22Rv1 (cell line): ENCODE measurements around the gene NUAK2.

ENCODE experiments used
- CTCF ChIP-seq: fragments of 450-650 bp; IDR thresholded peaks from 2 replicates; pipeline ENCODE4 v1.5.1; 2017; ENCODE audit warnings: mild to moderate bottlenecking
- ZFX ChIP-seq: fragments of 450-650 bp; IDR thresholded peaks from 2 replicates; pipeline ENCODE4 v1.6.1; 2017; ENCODE audit warnings: antibody characterized with exemption, borderline replicate concordance

- TF ChIP-seq CTCF (no peak), ZFX (no peak)
Measured at GRCh38 chr1:205283270-205284147, 38.0 kb downstream of the NUAK2 start.
